CD14-positive monocyte (primary cell): Measurements from ENCODE around the gene GALNT10. TPM values are rescaled to one million over a fixed set of nuclear protein-coding genes. Genes with fewer than 3 reads are reported as not detected.

ENCODE experiments used
- DNase-seq, 3 donors: peaks; one replicate each; pipeline ENCODE4 v3.0.0-alpha.2; 2011 to 2022
- H2AFZ ChIP-seq: 2 replicates; pipeline ENCODE4 v1.6.0; 2012; ENCODE audit warnings: mild to moderate bottlenecking, low read depth, low read length, inconsistent platforms; ENCODE audit not compliant: insufficient read depth, poor library complexity, severe bottlenecking
- H3K27ac ChIP-seq, 2 donors: 1 replicate in 1 of 2; 2 replicates in 1 of 2; pipeline ENCODE4 v1.5.1; 2012 to 2013; ENCODE audit warnings: low read length in 2 of 2, control low read depth in 1 of 2, inconsistent platforms in 1 of 2, low read depth in 1 of 2, mild to moderate bottlenecking in 1 of 2
- H3K27me3 ChIP-seq, 2 donors: one replicate each; pipeline versions ENCODE4 v1.6.0 to v1.6.1; 2011 to 2013; ENCODE audit warnings: low read length in 2 of 2; ENCODE audit not compliant: control insufficient read depth in 2 of 2, insufficient read depth in 2 of 2
- H3K36me3 ChIP-seq, 2 donors: replicated peaks in 1 of 2; 1 replicate in 1 of 2; 2 replicates in 1 of 2; pipeline versions ENCODE4 v1.5.1 to v1.6.1; 2012 to 2013; ENCODE audit warnings: low read length in 2 of 2, control low read depth in 1 of 2, inconsistent platforms in 1 of 2, mild to moderate bottlenecking in 1 of 2; ENCODE audit not compliant: insufficient read depth in 2 of 2, control insufficient read depth in 1 of 2
- H3K4me1 ChIP-seq, 2 donors: 1 replicate in 1 of 2; 2 replicates in 1 of 2; pipeline versions ENCODE4 v1.5.1 to v1.6.1; 2012 to 2013; ENCODE audit warnings: low read length in 2 of 2, control low read depth in 1 of 2, inconsistent platforms in 1 of 2, mild to moderate bottlenecking in 1 of 2, moderate library complexity in 1 of 2; ENCODE audit not compliant: insufficient read depth in 2 of 2, control insufficient read depth in 1 of 2
- H3K4me2 ChIP-seq: replicated peaks from 2 replicates; pipeline ENCODE3; 2012; ENCODE audit warnings: low read length, moderate library complexity, mild to moderate bottlenecking; ENCODE audit not compliant: poor library complexity, severe bottlenecking; ENCODE audit errors: extremely low read depth
- H3K4me3 ChIP-seq, 3 experiments: fragments of 200-600 bp in 1 of 3; sonication (generic) in 1 of 3; replicated peaks in 1 of 3; 1 replicate in 2 of 3; 2 replicates in 1 of 3; pipeline ENCODE4 v1.5.1; 2011 to 2013; ENCODE audit warnings: low read length in 3 of 3, mild to moderate bottlenecking in 3 of 3, control low read depth in 2 of 3, low read depth in 2 of 3, inconsistent platforms in 1 of 3, moderate library complexity in 1 of 3
- H3K79me2 ChIP-seq: 2 replicates; pipeline ENCODE4 v1.6.0; 2012; ENCODE audit warnings: mild to moderate bottlenecking, control low read depth, inconsistent platforms, low read length, moderate library complexity; ENCODE audit not compliant: insufficient read depth
- H3K9ac ChIP-seq: 2 replicates; pipeline ENCODE4 v1.6.0; 2017; ENCODE audit warnings: low read length, mild to moderate bottlenecking; ENCODE audit not compliant: insufficient read depth, poor library complexity, severe bottlenecking
- H3K9me3 ChIP-seq, 2 donors: replicated peaks in 1 of 2; 1 replicate in 1 of 2; 2 replicates in 1 of 2; pipeline versions ENCODE4 v1.5.1 to v1.6.1; 2012 to 2013; ENCODE audit warnings: low read length in 2 of 2, control low read depth in 1 of 2; ENCODE audit not compliant: control insufficient read depth in 1 of 2, insufficient read depth in 1 of 2
- H4K20me1 ChIP-seq: 2 replicates; pipeline ENCODE4 v1.6.0; 2012; ENCODE audit warnings: mild to moderate bottlenecking, low read length, control low read depth, moderate library complexity; ENCODE audit not compliant: insufficient read depth
- H3K27ac Mint-ChIP-seq, 7 donors: one replicate each; pipeline ENCODE4 v1.8.0; 2020; ENCODE audit warnings: mild to moderate bottlenecking in 7 of 7, mixed read lengths in 7 of 7, moderate library complexity in 6 of 7, inconsistent platforms in 2 of 7
- H3K27me3 Mint-ChIP-seq, 3 donors: one replicate each; pipeline ENCODE4 v1.8.0; 2021 to 2022; ENCODE audit warnings: low read depth in 3 of 3, mild to moderate bottlenecking in 3 of 3, mixed read lengths in 3 of 3, moderate library complexity in 3 of 3, inconsistent platforms in 1 of 3
- H3K36me3 Mint-ChIP-seq, 2 donors: one replicate each; pipeline ENCODE4 v1.8.0; 2020; ENCODE audit warnings: mixed read lengths in 2 of 2, inconsistent platforms in 1 of 2, mild to moderate bottlenecking in 1 of 2
- H3K4me1 Mint-ChIP-seq: one replicate; pipeline ENCODE4 v1.8.0; 2020; ENCODE audit warnings: mild to moderate bottlenecking, mixed read lengths
- H3K4me3 Mint-ChIP-seq, 2 donors: one replicate each; pipeline ENCODE4 v1.8.0; 2020; ENCODE audit warnings: mild to moderate bottlenecking in 2 of 2, mixed read lengths in 2 of 2, moderate library complexity in 1 of 2
- H3K9me3 Mint-ChIP-seq, 7 donors: one replicate each; pipeline ENCODE4 v1.8.0; 2020 to 2022; ENCODE audit warnings: mixed read lengths in 7 of 7, mild to moderate bottlenecking in 6 of 7, moderate library complexity in 6 of 7, inconsistent platforms in 2 of 7
- WGBS: methylation state at CpG from one replicate; pipeline ENCODE4 v1.1.5; 2013; ENCODE audit warnings: missing lambda C conversion rate; ENCODE audit not compliant: insufficient coverage; 5-methylcytosine and 5-hydroxymethylcytosine counted together
- intact Hi-C, 2 donors: fragments of 100-400 bp; cut with micrococcal nuclease; formaldehyde crosslinking; loops; one replicate each; pipeline versions ENCODE4 v1.15.0 to v1.15.1; 2023
- polyA plus RNA-seq, 3 donors: library from polyadenylated mRNA; depleted of rRNA in 1 of 3; unstranded in 2 of 3; stranded (reverse) in 1 of 3; fragments of 300-500 nt in 2 of 3; fragments of >200 nt in 1 of 3; fragmentation: Illumina TruSeq in 2 of 3; gene quantifications; 1 replicate in 2 of 3; 2 replicates in 1 of 3; pipeline ENCODE4 v1.2.3, GENCODE V29; 2012 to 2021
- TF ChIP-seq, protein P1 (sequence below): fragments of 200-600 bp; IDR thresholded peaks from one replicate; pipeline ENCODE4 v1.8.0; 2022; ENCODE audit warnings: antibody characterized with exemption, mild to moderate bottlenecking

The GALNT10 gene
- polyA plus RNA-seq, 3 donors, result 6.2 to 11.6 (median 7.3) TPM

DNA sequence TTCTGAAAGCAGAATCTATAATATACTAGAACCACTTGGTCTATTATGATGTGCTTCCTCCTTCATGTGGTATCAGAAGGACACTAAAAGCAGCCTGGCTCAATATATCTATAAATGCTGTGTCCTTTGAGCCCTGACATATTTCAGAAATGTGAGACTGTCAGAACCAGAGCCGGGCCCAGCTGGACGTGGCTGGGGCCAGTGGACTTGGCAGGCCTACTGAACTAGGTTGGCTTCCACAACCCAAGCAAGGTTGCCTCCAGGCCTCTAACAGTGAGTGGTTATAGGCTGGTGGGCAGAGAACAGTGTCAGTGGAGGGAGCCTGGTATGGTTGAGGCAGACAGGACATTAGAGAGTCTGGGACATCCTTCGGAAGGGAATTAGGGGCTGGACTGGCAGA lies 78.9 kb downstream of the GALNT10 start:
- H3K4me3 ChIP-seq, result no peak overlapping the region
- no peaks in the 10 kb centered on the region for H3K27me3 ChIP-seq
- intact Hi-C loops, result no loop called here
- H3K27ac ChIP-seq, result no peak overlapping the region
- peaks cover 13 to 27% of the 10 kb centered on the region in 2 donors for H3K4me1 ChIP-seq
- no peak overlapping the region for H2AFZ ChIP-seq
- TF ChIP-seq, protein P1, sequence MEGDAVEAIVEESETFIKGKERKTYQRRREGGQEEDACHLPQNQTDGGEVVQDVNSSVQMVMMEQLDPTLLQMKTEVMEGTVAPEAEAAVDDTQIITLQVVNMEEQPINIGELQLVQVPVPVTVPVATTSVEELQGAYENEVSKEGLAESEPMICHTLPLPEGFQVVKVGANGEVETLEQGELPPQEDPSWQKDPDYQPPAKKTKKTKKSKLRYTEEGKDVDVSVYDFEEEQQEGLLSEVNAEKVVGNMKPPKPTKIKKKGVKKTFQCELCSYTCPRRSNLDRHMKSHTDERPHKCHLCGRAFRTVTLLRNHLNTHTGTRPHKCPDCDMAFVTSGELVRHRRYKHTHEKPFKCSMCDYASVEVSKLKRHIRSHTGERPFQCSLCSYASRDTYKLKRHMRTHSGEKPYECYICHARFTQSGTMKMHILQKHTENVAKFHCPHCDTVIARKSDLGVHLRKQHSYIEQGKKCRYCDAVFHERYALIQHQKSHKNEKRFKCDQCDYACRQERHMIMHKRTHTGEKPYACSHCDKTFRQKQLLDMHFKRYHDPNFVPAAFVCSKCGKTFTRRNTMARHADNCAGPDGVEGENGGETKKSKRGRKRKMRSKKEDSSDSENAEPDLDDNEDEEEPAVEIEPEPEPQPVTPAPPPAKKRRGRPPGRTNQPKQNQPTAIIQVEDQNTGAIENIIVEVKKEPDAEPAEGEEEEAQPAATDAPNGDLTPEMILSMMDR, result no peak
- peaks cover 33% of the 10 kb centered on the region for H3K4me1 Mint-ChIP-seq
- no peaks in the 10 kb centered on the region for H3K27me3 Mint-ChIP-seq
- no peak overlapping the region for H3K9ac ChIP-seq
- H3K36me3 Mint-ChIP-seq, result peaks cover 1 to 4% of the 10 kb centered on the region in 2 donors
- H3K9me3 ChIP-seq, result no peaks in the 10 kb centered on the region
- H3K9me3 Mint-ChIP-seq, result no peaks in the 10 kb centered on the region
- no peaks in the 10 kb centered on the region for H3K36me3 ChIP-seq
- H3K4me3 Mint-ChIP-seq, result no peak overlapping the region
- WGBS, result 93% methylated on average over 3 of the region's 3 CpGs
- H3K4me2 ChIP-seq, result no peak overlapping the region
- peaks cover under 1% of the 10 kb centered on the region for H4K20me1 ChIP-seq
- DNase-seq, result no peak
- no peak overlapping the region for H3K27ac Mint-ChIP-seq
- H3K79me2 ChIP-seq, result no peaks in the 10 kb centered on the region

DNA sequence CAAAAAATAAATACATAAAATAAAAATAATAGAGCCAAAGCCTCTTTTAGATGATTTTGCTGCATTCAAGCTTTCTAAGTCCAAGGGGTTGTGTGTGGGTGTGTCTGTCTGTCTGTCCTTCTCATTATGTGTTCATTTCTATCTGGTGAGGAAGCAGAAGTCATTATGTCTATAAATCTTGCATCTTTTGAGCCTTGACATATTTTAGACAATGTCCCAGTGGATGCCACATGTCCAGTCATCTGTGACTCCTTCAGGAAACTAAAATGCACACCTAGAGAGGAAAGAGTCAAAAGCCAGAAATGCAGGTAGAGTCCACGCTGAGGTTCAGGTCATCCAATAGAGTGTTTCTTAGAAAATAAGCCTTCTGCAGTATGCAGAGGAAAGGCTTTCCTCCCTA lies 80.9 kb downstream of the GALNT10 start:
- Histone ChIP-seq H4K20me1 (peaks cover 4% of the 10 kb centered on the region), H3K79me2 (no peaks in the 10 kb centered on the region), H3K4me3 (no peak overlapping the region), H3K4me1 (peaks cover 13 to 28% of the 10 kb centered on the region in 2 donors), H3K4me2 (no peak overlapping the region), H3K27ac (no peak overlapping the region), H3K9ac (no peak overlapping the region), H3K9me3 (no peaks in the 10 kb centered on the region), H3K27me3 (no peaks in the 10 kb centered on the region), H2AFZ (no peak overlapping the region), H3K36me3 (no peaks in the 10 kb centered on the region)
- Mint-ChIP-seq H3K27me3 (no peaks in the 10 kb centered on the region), H3K4me1 (peaks cover 30% of the 10 kb centered on the region), H3K36me3 (peaks cover 0 to 6% of the 10 kb centered on the region in 2 donors), H3K4me3 (no peak overlapping the region), H3K9me3 (no peaks in the 10 kb centered on the region), H3K27ac (no peak overlapping the region)
- DNase-seq, result no peak
- WGBS, result no CpG with 5 or more reads among the region's 1 CpG
- TF ChIP-seq, protein P1, result no peak
- intact Hi-C loops, result no loop called here
